IPS-20b (cell line): ENCODE data around the gene PSMA3.

ENCODE experiments used
- H3K27ac ChIP-seq: one replicate; pipeline ENCODE4 v1.5.1; 2013; ENCODE audit warnings: low read length
- H3K27me3 ChIP-seq: 2 replicates; pipeline ENCODE4 v1.6.1; 2013; ENCODE audit warnings: mild to moderate bottlenecking, low read length, inconsistent platforms; ENCODE audit not compliant: insufficient read depth
- H3K36me3 ChIP-seq: 2 replicates; pipeline ENCODE4 v1.6.1; 2013; ENCODE audit warnings: low read depth, mild to moderate bottlenecking, inconsistent platforms, low read length, moderate library complexity; ENCODE audit not compliant: insufficient read depth
- H3K4me1 ChIP-seq: 2 replicates; pipeline ENCODE4 v1.6.1; 2013; ENCODE audit warnings: mild to moderate bottlenecking, control low read depth, inconsistent platforms, low read length, moderate library complexity; ENCODE audit not compliant: insufficient read depth
- H3K4me3 ChIP-seq: 2 replicates; pipeline ENCODE4 v1.5.1; 2013; ENCODE audit warnings: mild to moderate bottlenecking, low read length, inconsistent platforms
- H3K9ac ChIP-seq: 2 replicates; pipeline ENCODE4 v1.6.1; 2013; ENCODE audit warnings: low read depth, mild to moderate bottlenecking, inconsistent platforms, low read length, moderate library complexity
- H3K9me3 ChIP-seq: 2 replicates; pipeline ENCODE4 v1.6.1; 2013; ENCODE audit warnings: mild to moderate bottlenecking, low read depth, low read length, inconsistent platforms; ENCODE audit not compliant: insufficient read depth

The PSMA3 gene

DNA sequence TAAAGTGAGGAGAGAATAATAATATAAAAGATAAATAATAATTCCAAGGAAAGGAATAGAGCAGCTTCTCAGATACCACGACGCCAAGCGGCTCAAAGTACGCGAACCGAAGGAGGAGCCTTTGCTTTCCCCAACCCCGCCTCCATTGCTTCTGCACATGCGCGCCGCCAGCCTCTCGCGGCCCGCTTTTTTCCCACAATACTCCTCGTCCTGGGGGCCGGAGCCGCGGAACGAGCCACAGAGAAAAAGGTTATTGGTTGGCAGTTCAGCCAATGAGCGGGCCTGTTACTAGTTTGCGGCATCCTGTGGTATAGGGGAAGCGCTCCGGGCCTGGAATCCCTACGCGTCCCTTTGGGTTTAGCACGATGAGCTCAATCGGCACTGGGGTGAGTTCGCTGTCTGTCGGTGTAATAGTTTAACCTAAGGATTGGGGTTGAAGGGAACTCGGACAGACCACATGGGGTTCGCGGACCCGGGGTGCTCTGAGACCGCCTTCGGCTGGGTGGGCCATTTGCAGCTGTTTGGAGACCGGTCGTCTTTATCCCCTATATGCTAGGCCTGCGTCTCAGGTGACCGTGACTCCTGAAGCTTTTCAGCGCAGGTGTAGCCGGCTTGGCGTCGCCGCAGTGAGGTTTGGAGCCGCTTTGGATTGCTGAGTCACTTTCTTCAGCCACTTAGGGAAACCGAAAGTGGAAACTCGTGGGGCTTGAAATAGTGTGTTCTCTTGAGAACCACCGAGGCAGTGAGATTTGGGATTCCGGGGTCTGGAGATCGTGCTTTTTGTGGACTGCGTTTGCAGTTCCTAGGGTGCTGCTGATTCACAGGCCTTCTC lies at the start of gene PSMA3:
TSS of gene PSMA3 (plus strand) at position 288 of the 832 bp plus-strand sequence. CDS start at position 366, 78 bp downstream.
- H3K27me3 ChIP-seq, result no peaks in the 10 kb centered on the region
- H3K9ac ChIP-seq, result peak within 1 kb of the TSS; percentile 97

GRCh38 chr14:58196198-58196597 lies 48.4 kb upstream of the PSMA3 start:
- no peaks in the 10 kb centered on the region for H3K36me3 ChIP-seq
- H3K27me3 ChIP-seq, result no peaks in the 10 kb centered on the region
- H3K4me1 ChIP-seq, result 0 out of 2 replicates have a peak, but pooled peaks cover 3% of the 10 kb centered on the region
- H3K27ac ChIP-seq, result no peak overlapping the region
- no peak overlapping the region for H3K9ac ChIP-seq
- H3K4me3 ChIP-seq, result no peak overlapping the region
- H3K9me3 ChIP-seq, result no peaks in the 10 kb centered on the region

More for the DNA sequence above, at the start of gene PSMA3:
- Histone ChIP-seq H3K9me3 (no peaks in the 10 kb centered on the region), H3K36me3 (peaks cover 20% of the 10 kb centered on the region; the same call in 1 of the 2 replicates), H3K27ac (peak within 1 kb of the TSS; percentile 73), H3K4me1 (peaks cover 6% of the 10 kb centered on the region), H3K4me3 (peak within 1 kb of the TSS; percentile 95)

DNA sequence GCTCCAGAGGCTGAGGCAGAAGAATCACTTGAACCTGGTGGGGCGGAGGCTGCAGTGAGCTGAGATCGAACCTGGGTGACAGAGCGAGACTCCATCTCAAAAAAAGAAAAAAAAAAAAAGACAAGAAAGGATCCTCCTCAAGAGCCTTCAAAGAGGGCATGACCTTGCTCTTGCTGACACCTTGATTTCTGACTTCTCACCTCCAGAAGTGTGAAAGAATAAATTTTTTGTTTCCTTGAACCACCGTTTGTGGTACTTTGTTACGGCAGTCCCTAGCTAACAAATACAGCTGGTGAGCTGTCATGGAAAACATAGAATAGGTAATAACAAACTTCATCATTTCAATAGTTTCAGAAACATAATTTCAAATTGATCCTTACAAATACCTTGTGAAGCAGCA lies 46.6 kb upstream of the PSMA3 start:
- Histone ChIP-seq H3K4me1 (0 out of 2 replicates have a peak, but pooled peaks cover 3% of the 10 kb centered on the region), H3K4me3 (no peak overlapping the region), H3K36me3 (no peaks in the 10 kb centered on the region), H3K9me3 (no peaks in the 10 kb centered on the region), H3K27me3 (no peaks in the 10 kb centered on the region), H3K9ac (no peak overlapping the region), H3K27ac (no peak overlapping the region)

- Histone ChIP-seq H3K9me3 (no peaks in the 10 kb centered on the region), H3K9ac (peak within 1 kb of the TSS; percentile 90), H3K4me1 (0 out of 2 replicates have a peak, but pooled peaks cover 3% of the 10 kb centered on the region), H3K36me3 (peaks cover 7% of the 10 kb centered on the region), H3K27ac (peak within 1 kb of the TSS; percentile 15), H3K4me3 (peak within 1 kb of the TSS; percentile 95), H3K27me3 (no peaks in the 10 kb centered on the region)
Observed at GRCh38 chr14:58199726-58200479, 44.7 kb upstream of the PSMA3 start, which contains the start of gene ACTR10. Gene ACTR10, plus strand, starts transcription at chr14:58200149. Its CDS starts 69 bp downstream, at chr14:58200218.

DNA sequence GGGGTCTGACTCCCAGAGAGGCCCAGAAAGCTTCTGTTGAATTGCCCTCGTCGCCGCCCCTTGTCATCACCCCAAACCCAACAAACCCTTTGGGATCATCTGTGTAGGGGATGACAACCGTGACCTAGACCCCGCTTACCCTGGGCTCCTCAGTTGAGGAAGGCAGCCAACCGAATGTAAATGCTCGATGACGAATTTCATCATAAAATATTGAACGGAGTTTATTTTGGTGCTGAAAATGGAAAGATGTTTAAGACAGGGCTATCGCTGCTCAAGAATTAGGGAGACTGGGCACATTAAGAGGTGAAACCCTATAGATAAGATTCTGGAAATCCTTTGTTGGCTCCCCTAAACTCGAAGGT lies 44.2 kb upstream of the PSMA3 start:
- H3K9ac ChIP-seq, result peak overlapping the region; percentile 90
- no peaks in the 10 kb centered on the region for H3K27me3 ChIP-seq
- peaks cover 7% of the 10 kb centered on the region for H3K36me3 ChIP-seq
- 0 out of 2 replicates have a peak, but pooled peaks cover 3% of the 10 kb centered on the region for H3K4me1 ChIP-seq
- H3K27ac ChIP-seq, result peak overlapping the region; percentile 15
- H3K4me3 ChIP-seq, result peak overlapping the region; percentile 95
- no peaks in the 10 kb centered on the region for H3K9me3 ChIP-seq

DNA sequence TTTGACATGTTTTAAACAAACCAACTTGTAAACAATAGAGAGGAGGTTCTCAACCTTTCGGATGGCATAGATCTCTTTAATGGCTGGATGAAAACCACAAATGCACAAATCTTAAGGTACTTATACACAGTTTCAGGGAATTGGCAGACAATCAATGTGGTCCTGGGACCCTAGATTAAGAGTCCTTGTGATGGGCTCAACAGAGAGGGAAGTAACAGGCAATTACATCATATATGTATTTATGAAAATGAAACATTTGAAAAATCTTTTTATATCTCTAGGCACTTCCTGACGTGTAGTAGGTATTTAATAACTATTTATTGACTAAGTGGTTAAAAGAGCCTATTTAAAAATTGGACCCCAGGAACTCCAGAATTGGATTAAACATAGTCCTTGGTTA lies 43.8 kb upstream of the PSMA3 start:
- Histone ChIP-seq H3K27ac (no peak overlapping the region), H3K4me3 (peak overlapping the region; percentile 95), H3K27me3 (no peaks in the 10 kb centered on the region)

GRCh38 chr14:58213176-58213575 lies 31.5 kb upstream of the PSMA3 start:
- Histone ChIP-seq H3K4me3 (no peak overlapping the region), H3K9me3 (no peaks in the 10 kb centered on the region), H3K9ac (no peak overlapping the region), H3K27ac (no peak overlapping the region), H3K27me3 (no peaks in the 10 kb centered on the region), H3K4me1 (no peaks in the 10 kb centered on the region), H3K36me3 (peaks cover 74% of the 10 kb centered on the region)

More for the DNA sequence above, 43.8 kb upstream of the PSMA3 start:
- Histone ChIP-seq H3K9ac (peak overlapping the region; percentile 90), H3K9me3 (no peaks in the 10 kb centered on the region), H3K4me1 (0 out of 2 replicates have a peak, but pooled peaks cover 3% of the 10 kb centered on the region), H3K36me3 (peaks cover 7% of the 10 kb centered on the region)

DNA sequence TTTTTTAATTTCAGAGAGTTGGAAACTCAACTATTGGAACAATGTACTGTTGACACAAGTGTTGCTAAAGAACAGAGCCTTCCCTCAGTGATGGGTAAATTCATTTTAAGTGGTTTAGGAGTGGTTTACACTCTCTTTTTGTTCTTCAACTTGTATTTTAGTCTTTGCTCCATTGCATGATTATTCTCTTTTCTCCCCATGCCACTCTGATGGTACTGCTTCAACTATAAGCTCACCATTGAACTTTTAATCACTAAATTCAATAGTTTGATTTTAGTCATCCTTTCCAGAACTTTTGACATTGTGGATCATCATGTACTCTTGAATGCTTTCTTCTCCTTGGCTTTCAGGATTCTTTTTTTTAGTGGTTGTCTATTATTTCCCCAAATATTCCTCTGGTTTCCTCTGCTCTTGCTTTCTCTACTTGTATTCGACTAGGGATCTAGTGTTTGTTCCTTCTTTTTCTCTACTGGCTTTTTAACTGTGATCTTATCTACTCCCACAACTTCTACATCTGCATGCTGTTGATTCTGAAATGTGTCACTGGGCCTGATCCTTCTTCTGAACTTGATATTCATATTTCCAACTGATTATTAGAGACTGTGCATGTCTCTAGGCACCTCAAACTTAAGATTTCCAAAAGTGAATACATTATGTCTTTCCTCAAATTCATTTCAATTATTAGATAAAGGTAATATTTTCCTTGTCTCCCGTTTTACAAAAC lies 29.3 kb upstream of the PSMA3 start:
- Histone ChIP-seq H3K36me3 (peaks cover 58% of the 10 kb centered on the region), H3K9ac (no peak overlapping the region), H3K27me3 (no peaks in the 10 kb centered on the region), H3K9me3 (no peaks in the 10 kb centered on the region), H3K4me1 (no peaks in the 10 kb centered on the region), H3K27ac (no peak overlapping the region), H3K4me3 (no peak overlapping the region)

DNA sequence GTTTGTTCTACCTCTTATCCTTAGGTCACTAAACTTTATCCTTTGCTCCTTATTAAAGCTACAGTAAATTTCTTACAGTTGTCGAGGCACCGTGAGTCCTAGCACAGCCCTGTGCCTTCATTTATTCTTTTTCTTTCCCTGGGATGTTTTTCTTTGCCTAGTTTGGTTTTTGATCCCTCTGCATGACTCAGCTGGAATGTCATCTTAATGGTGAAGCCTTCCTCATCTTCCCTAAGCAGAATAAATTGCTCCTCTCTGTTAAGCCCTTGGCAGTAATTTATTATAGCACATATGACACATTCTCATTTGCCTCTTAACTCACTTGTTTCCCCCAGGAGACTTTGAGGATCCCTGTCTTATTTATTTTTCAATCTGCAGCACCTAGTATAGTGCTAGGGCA lies 28.1 kb upstream of the PSMA3 start:
- Histone ChIP-seq H3K9ac (no peak overlapping the region), H3K4me1 (no peaks in the 10 kb centered on the region), H3K4me3 (no peak overlapping the region), H3K9me3 (no peaks in the 10 kb centered on the region), H3K27ac (no peak overlapping the region), H3K36me3 (peaks cover 52% of the 10 kb centered on the region), H3K27me3 (no peaks in the 10 kb centered on the region)

- Histone ChIP-seq H3K4me1 (no peaks in the 10 kb centered on the region), H3K9ac (no peak overlapping the region), H3K36me3 (no peaks in the 10 kb centered on the region), H3K9me3 (no peaks in the 10 kb centered on the region), H3K27ac (no peak overlapping the region), H3K27me3 (no peaks in the 10 kb centered on the region), H3K4me3 (no peak overlapping the region)
Observed at GRCh38 chr14:58227096-58227819, 17.4 kb upstream of the PSMA3 start.
